HepG2 (cell line): ENCODE results near the gene DYNC1LI2.

Experiments
- CBFB ChIP-seq: sonication (generic); formaldehyde crosslinking; IDR thresholded peaks from 2 replicates; pipeline ENCODE4 v1.4.0; 2020; ENCODE audit warnings: missing genetic modification reagents
- CTCF ChIP-seq: sonication (generic); formaldehyde crosslinking; IDR thresholded peaks from 2 replicates; pipeline ENCODE4 v1.5.0; 2020; ENCODE audit warnings: mild to moderate bottlenecking, missing genetic modification reagents, moderate library complexity
- FOXA1 ChIP-seq, 2 experiments: fragments of 450-650 bp in 1 of 2; sonication (generic) in 1 of 2; formaldehyde crosslinking in 1 of 2; IDR thresholded peaks; 2 replicates each; pipeline versions ENCODE4 v1.4.0 to v1.6.1; 2016 to 2020; ENCODE audit warnings: missing genetic modification reagents in 1 of 2
- GFI1 ChIP-seq: sonication (generic); formaldehyde crosslinking; IDR thresholded peaks from 2 replicates; pipeline ENCODE4 v1.5.0; 2020; ENCODE audit warnings: missing genetic modification reagents, mild to moderate bottlenecking, borderline replicate concordance
- KLF9 ChIP-seq: IDR thresholded peaks from 2 replicates; pipeline ENCODE4 v1.6.1; 2016; ENCODE audit warnings: low read depth
- MTA1 ChIP-seq: sonication (generic); formaldehyde crosslinking; IDR thresholded peaks from 2 replicates; pipeline ENCODE4 v1.4.0; 2020; ENCODE audit warnings: missing genetic modification reagents, mild to moderate bottlenecking, borderline replicate concordance
- NPAS2 ChIP-seq: sonication (generic); formaldehyde crosslinking; IDR thresholded peaks from 2 replicates; pipeline ENCODE4 v1.8.0; 2022; ENCODE audit warnings: mild to moderate bottlenecking, missing genetic modification reagents, borderline replicate concordance
- ZBTB21 ChIP-seq: sonication (generic); formaldehyde crosslinking; IDR thresholded peaks from 2 replicates; pipeline ENCODE4 v1.4.0; 2020; ENCODE audit warnings: missing genetic modification reagents
- ZNF343 ChIP-seq: sonication (generic); formaldehyde crosslinking; IDR thresholded peaks from 2 replicates; pipeline ENCODE4 v1.4.0; 2020; ENCODE audit warnings: mild to moderate bottlenecking, missing genetic modification reagents
- TF ChIP-seq, protein P1 (sequence below): sonication (generic); formaldehyde crosslinking; IDR thresholded peaks from 2 replicates; pipeline ENCODE4 v1.5.0; 2020; ENCODE audit warnings: missing genetic modification reagents

DNA sequence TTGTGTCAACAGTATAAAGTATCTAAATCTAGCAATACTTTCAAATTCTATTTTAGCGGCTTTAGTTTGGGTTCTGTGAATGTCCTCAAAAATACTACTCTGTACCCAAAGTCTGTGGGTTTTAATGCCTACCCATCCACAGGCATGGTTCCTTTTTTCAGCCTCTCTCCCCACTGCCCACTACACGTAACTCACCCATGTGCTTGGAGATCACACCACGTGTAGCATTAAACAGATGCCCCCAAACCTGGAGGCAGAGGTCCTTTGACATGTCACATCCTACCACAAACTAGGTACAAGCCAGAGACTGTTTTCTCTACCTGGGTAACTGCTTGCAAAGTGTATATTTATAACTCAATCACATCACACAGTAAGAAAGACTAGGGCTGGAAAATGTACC, 5.4 kb downstream of the DYNC1LI2 start:
- TF ChIP-seq GFI1 (CRISPR knock-in tag) (no peak), CTCF (CRISPR knock-in tag) (no peak), KLF9 (CRISPR knock-in tag) (no peak), FOXA1 (IDR thresholded peaks at IDR 0.05) (no peak), FOXA1 (CRISPR knock-in tag; IDR thresholded peaks at IDR 0.05) (no peak), CBFB (CRISPR knock-in tag) (no peak), ZBTB21 (CRISPR knock-in tag) (no peak), MTA1 (CRISPR knock-in tag) (no peak), NPAS2 (no peak), ZNF343 (no peak)
- TF ChIP-seq, protein P1, sequence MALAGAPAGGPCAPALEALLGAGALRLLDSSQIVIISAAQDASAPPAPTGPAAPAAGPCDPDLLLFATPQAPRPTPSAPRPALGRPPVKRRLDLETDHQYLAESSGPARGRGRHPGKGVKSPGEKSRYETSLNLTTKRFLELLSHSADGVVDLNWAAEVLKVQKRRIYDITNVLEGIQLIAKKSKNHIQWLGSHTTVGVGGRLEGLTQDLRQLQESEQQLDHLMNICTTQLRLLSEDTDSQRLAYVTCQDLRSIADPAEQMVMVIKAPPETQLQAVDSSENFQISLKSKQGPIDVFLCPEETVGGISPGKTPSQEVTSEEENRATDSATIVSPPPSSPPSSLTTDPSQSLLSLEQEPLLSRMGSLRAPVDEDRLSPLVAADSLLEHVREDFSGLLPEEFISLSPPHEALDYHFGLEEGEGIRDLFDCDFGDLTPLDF (CRISPR knock-in tag): no peak
